Pancreas (tissue), 10 donors: Measurements from ENCODE around the gene DHRSX. TPM values are rescaled to one million over a fixed set of nuclear protein-coding genes. Genes with fewer than 3 reads are reported as not detected.
A peak's percentile ranks its signal among the peaks of the same experiment; 100 is the strongest.
"Not testable (repeated sequence)": the region's sequence is repeated elsewhere in the genome, so short reads cannot be mapped to it uniquely, and the experiment has no call there.

Source experiments
- ATAC-seq, 4 donors: fragments of 200-7000 bp; cut with Tn5 transposase; one replicate each; pipeline versions ENCODE4 v1.8.0 to v1.9.1; 2020; ENCODE audit warnings: mild to moderate bottlenecking in 4 of 4, moderate library complexity in 4 of 4
- DNase-seq, 6 donors: peaks; one replicate each; pipeline ENCODE4 v3.0.0-alpha.2; 2020
- FAIRE-seq: peaks from 2 replicates; lab custom pipeline; 2012; peaks lifted over from hg19 to GRCh38; lab: Jason Lieb, UNC
- H3K27ac ChIP-seq, 4 donors: fragments of 200-600 bp; sonication (generic); 1 replicate in 3 of 4; 2 replicates in 1 of 4; pipeline versions ENCODE4 v1.5.0 to v1.8.0; 2020
- H3K27me3 ChIP-seq, 4 donors: fragments of 200-600 bp; one replicate each; pipeline ENCODE4 v1.8.0; 2021
- H3K36me3 ChIP-seq, 3 donors: fragments of 200-600 bp; sonication (generic) in 1 of 3; one replicate each; pipeline versions ENCODE4 v1.5.0 to v1.8.0; 2020 to 2021
- H3K4me1 ChIP-seq, 3 donors: fragments of 200-600 bp; one replicate each; pipeline ENCODE4 v1.8.0; 2021
- H3K4me3 ChIP-seq, 4 donors: fragments of 200-600 bp; sonication (generic) in 2 of 4; one replicate each; pipeline versions ENCODE4 v1.5.0 to v1.8.0; 2020 to 2021
- H3K9me3 ChIP-seq, 4 donors: fragments of 200-600 bp; one replicate each; pipeline ENCODE4 v1.8.0; 2021
- CTCF ChIP-seq, 4 donors: fragments of 200-600 bp; sonication (generic) in 3 of 4; IDR thresholded peaks; one replicate each; pipeline versions ENCODE4 v1.5.0 to v1.8.0; 2021; ENCODE audit warnings: antibody characterized with exemption in 4 of 4
- WGBS, 2 donors: extraction: QIAGEN DNeasy Blood & Tissue Kit; methylation state at CpG; one replicate each; pipeline ENCODE4 v1.1.7; 2013; 5-methylcytosine and 5-hydroxymethylcytosine counted together
- intact Hi-C, 3 donors: fragments of 100-400 bp; cut with DNase I; formaldehyde crosslinking; loops; one replicate each; pipeline versions ENCODE4 v1.11.1 to v1.14.2; 2022
- polyA plus RNA-seq, 2 donors: library from polyadenylated mRNA; stranded (reverse); fragments of 200-250 nt; gene quantifications; one replicate each; pipeline ENCODE4 v1.2.3, GENCODE V29; 2013
- total RNA-seq, 6 donors: library from RNA; stranded (reverse); fragmentation: NEBNext Ultra II Directional in 4 of 6; extraction: Animal tissue kit (Norgen Biotek cat#: 25700) in 4 of 6; gene quantifications; one replicate each; pipeline versions ENCODE4 v1.2.1 to v1.2.4, GENCODE V29; 2021 to 2023
- donor health status: healthy with polysubstance abuse.
- donor health status: DM: no; HTN: no; CAD: no; lungs with moderate emphysema.
- donor health status: DM: no; HTN: no; CAD: no.
- donor health status: control.
- donor health status: control.
- donor health status: Bipolar disorder and iron deficiency.
- donor health status: DM: yes; HTN: yes; CAD: no.
- donor health status: DM: no; HTN: no; CAD: no.
- donor health status: DM: no; HTN: no; CAD: no.
- donor health status: DM: yes; HTN: yes; CAD: no.

Gene DHRSX
- total and polyA plus RNA-seq, 8 donors = 8.1 to 26.5 (median 17.2) TPM

DNA sequence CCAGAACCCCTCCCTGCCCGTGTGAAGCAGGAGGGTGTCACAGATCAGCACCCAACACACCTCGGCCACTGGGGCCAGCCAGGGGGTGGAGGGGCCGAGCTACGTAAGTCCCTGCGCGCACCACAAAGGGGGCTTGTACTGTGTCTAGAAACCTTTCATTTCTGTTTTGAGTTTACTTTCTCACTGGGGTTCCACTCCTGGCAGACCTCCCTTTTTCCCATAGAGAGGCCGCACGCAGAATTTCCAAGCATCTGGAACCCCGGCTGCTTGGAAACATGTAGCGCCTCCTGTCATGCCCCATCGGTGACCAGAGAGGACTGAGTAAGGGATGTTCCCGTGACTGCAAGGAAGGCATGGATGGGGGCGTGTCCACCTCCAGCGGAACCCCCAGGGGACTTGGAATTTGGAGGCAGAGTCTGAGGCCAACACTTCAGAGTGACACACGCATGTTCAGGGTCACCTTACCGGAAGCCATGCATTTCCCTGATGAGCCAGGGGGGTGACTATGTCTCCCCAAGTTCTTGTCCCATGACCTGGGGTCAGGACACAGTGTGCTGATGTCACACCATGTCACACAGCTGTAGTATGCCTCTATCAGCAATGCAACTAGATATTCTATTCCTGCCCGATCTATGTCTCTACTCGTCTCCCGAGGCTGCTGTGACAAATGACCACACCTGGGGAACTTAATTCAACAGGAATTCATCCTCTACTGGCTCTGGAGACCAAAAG lies 105.3 kb downstream of the DHRSX start:
- Histone ChIP-seq H3K4me1 (no peaks in the 10 kb centered on the region), H3K4me3 (no peak overlapping the region), H3K27ac (no peak overlapping the region), H3K27me3 (no peaks in the 10 kb centered on the region), H3K9me3 (no peaks in the 10 kb centered on the region), H3K36me3 (peaks cover 0 to 5% (median 0%) of the 10 kb centered on the region in 3 donors)
- intact Hi-C loops = no loop called here
- ATAC-seq = no peak
- TF ChIP-seq CTCF (IDR thresholded peaks at IDR 0.05) = no peak
- DNase-seq = no peak
- no peak for FAIRE-seq
- WGBS, 2 donors = 84 to 85% methylated on average over 19 of the region's 19 CpGs

- Histone ChIP-seq H3K27me3 (no peaks in the 10 kb centered on the region), H3K4me1 (peaks cover 0 to 8% (median 5%) of the 10 kb centered on the region in 3 donors), H3K4me3 (no peak overlapping the region), H3K36me3 (peaks cover 0 to 5% (median 0%) of the 10 kb centered on the region in 3 donors), H3K27ac (no peak overlapping the region), H3K9me3 (no peaks in the 10 kb centered on the region)
- 81 to 85% methylated on average over 15 of the region's 15 CpGs for WGBS, 2 donors
- DNase-seq (no peak), ATAC-seq (peak in 3 of 4 donors; percentile 30 to 50 (median 44)), FAIRE-seq (no peak)
- intact Hi-C loops = no loop called here
- no peak for TF ChIP-seq CTCF (IDR thresholded peaks at IDR 0.05)
Observed at GRCh38 chrX:2391869-2392606, 108.7 kb downstream of the DHRSX start.

- DNase-seq = no peak
- no peak for FAIRE-seq
- Histone ChIP-seq H3K4me1 (peaks cover 0 to 8% (median 5%) of the 10 kb centered on the region in 3 donors), H3K27ac (no peak overlapping the region), H3K4me3 (no peak overlapping the region), H3K9me3 (no peaks in the 10 kb centered on the region), H3K36me3 (peaks cover 0 to 5% (median 0%) of the 10 kb centered on the region in 3 donors), H3K27me3 (no peaks in the 10 kb centered on the region)
- ATAC-seq = no peak
- TF ChIP-seq CTCF (IDR thresholded peaks at IDR 0.05) = no peak
- intact Hi-C loops = no loop called here
- WGBS, 2 donors = 98 to 99% methylated on average over 5 of the region's 5 CpGs
Observed at GRCh38 chrX:2390754-2391153, 110.0 kb downstream of the DHRSX start.

DNA sequence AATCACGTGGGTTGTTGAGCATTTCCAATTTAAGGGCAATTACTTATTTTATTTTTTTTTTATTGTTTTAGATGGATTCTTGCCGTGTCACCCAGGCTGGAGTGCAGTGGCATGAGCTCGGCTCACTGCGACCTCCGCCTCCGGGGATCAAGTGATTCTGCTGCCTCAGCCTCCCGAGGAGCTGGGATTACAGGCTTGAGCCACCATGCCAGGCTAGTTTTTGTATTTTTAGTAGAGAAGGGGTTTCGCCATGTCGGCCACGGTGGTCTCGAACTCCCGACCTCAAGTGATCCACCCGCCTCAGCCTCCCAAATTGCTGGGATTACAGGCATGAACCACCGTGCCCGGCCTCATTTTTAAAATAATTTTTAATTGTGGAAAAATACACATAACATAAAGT lies 111.0 kb downstream of the DHRSX start:
- intact Hi-C loops, H3K4me3 ChIP-seq, H3K27ac ChIP-seq, FAIRE-seq, H3K4me1 ChIP-seq, H3K9me3 ChIP-seq, ATAC-seq, DNase-seq, H3K36me3 ChIP-seq, H3K27me3 ChIP-seq: not testable (repeated sequence)
- WGBS, 2 donors = 97% methylated on average over 15 of the region's 15 CpGs

DNA sequence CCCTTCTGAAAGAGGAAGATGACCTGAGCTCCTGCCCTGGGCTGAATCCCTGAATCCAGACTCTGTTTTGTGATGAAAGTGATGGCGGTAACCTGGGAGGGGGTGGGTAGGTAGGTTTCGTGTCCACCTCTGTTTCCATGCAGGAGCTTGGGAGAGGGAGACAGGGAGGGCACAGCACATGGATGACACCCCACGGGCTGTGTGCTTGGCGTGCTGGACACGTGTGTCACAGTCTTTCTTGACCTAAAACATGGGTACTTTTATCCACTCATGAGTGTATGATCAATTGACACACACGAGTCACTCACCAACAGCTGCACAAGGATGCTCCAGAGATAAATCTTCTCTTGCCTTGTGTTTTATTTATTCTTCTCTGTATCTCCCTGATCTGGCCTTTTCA lies 111.5 kb downstream of the DHRSX start:
- Histone ChIP-seq H3K9me3 (no peaks in the 10 kb centered on the region), H3K27me3 (no peaks in the 10 kb centered on the region), H3K27ac (no peak overlapping the region), H3K4me3 (no peak overlapping the region), H3K36me3 (peaks cover 0 to 5% (median 0%) of the 10 kb centered on the region in 3 donors), H3K4me1 (peaks cover 0 to 8% (median 5%) of the 10 kb centered on the region in 3 donors)
- intact Hi-C loops = no loop called here
- TF ChIP-seq CTCF (IDR thresholded peaks at IDR 0.05) = no peak
- DNase-seq = no peak
- ATAC-seq = no peak
- no peak for FAIRE-seq
- WGBS, 2 donors = 94% methylated on average over 6 of the region's 6 CpGs
